Measurements from ENCODE around the gene RBM20.
"Not testable (repeated sequence)": the region's sequence is repeated elsewhere in the genome, so short reads cannot be mapped to it uniquely, and the experiment has no call there.

The RBM20 gene

DNA sequence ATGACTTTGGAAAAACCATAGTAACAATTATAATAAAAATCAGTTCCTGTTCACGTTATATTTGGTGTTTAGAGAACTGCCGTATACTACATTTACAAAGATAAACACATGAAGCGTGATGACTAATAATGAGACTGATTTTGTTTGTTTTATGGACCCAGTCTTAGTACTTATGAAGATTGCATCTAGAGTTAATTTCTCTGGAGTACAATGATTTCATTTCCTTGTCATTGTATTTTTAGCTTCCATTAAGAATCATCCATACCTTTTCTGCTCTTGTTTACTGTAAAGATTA lies 2.9 kb downstream of the RBM20 start:
- DNase-seq (ENCODE audit: extremely low read depth in 1 of 2, low read depth in 1 of 2) = no peak

DNA sequence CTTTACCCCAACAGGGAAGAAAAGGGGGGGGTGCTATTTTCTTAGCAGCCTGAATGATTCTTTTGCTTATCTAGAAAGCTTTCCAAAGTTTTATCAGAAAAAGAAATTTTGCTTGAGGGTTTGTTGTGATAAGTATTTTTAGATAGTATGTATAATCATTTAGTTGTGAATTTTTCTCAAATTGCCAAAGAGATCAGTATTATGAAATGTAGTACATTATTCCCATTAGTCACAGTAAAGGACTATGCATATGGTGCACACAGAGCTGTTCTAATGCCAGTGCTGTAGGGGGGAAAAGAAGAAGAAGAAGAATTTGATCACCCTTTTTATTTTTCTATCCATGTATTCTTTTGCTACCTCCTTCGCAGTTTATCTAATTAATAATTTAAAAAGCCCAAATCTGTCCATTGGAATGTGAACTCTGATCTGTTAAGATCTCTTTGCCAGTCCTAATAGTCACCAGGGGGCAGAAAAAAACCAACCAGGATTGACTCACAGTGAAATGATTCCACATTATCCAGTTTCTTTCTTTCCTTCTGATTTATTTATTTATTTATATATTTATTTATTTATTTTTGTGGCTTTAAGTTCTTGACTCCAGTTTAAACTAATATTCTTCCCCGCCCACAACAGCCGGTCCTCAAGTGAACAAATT lies 4.7 kb downstream of the RBM20 start:
- DNase-seq (ENCODE audit: extremely low read depth in 1 of 2, low read depth in 1 of 2) = no peak

DNA sequence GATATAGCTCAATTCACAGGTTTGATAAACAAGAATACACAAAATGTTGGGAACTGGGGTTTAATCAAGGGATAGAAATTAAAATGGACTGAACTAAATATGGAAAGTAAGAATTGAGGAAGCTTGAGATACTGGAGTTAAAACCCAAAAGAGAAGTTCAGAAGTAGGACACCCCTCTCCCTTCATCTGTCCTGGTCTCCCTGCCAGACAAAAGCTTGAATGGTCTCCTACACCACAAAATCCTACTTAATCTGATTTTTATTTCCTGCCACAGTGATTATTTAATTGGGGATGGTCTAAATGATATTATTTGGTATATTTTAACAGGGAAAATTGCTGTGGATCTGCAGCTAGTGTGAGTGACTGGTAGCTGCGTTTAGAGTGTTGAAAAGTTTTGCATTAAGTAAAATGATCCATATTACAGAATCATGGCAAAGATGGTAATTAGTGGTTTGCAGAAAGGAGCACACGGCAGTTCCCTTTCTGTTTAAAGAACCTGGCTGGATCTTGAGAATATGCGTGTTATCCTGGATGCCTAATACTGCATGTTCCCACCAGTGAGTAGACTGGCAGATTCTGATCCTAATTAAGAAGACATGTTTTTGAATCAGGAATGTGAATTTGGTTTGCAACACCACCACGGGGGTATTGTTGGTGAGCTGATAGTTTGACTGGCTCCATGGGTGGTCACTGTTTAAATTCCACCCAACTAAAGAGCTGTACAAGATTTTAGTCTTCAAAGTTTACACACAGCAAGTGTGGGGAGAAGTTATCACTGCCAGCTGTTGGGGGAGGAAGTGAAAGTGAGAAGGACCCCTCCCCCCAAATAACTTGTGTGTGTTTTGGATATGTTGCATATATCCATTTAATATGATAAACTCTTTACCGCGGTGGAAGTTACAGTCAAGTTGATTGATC lies 5.5 kb downstream of the RBM20 start:
- DNase-seq (ENCODE audit: extremely low read depth in 1 of 2, low read depth in 1 of 2) = no peak

DNA sequence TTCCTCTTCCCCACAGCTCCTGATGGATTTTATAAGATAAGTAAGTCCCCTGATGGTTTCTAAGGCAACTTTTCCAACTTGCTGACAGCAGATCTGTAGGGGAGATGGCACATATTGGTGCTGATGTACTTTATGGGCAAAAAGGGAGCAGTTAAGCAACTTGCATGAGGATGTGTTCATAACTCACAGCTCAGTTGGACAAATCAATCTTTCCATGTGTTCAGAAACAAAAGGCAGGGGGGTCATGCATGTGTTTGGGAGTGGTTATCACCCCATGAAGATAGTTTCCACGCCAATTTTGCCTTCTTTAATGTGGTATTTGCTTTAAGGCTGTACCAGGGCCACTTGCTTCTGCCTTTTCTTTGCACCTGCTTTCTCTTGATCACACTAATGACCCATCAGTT lies 6.1 kb downstream of the RBM20 start:
- no peak for DNase-seq (ENCODE audit: extremely low read depth in 1 of 2, low read depth in 1 of 2)

DNA sequence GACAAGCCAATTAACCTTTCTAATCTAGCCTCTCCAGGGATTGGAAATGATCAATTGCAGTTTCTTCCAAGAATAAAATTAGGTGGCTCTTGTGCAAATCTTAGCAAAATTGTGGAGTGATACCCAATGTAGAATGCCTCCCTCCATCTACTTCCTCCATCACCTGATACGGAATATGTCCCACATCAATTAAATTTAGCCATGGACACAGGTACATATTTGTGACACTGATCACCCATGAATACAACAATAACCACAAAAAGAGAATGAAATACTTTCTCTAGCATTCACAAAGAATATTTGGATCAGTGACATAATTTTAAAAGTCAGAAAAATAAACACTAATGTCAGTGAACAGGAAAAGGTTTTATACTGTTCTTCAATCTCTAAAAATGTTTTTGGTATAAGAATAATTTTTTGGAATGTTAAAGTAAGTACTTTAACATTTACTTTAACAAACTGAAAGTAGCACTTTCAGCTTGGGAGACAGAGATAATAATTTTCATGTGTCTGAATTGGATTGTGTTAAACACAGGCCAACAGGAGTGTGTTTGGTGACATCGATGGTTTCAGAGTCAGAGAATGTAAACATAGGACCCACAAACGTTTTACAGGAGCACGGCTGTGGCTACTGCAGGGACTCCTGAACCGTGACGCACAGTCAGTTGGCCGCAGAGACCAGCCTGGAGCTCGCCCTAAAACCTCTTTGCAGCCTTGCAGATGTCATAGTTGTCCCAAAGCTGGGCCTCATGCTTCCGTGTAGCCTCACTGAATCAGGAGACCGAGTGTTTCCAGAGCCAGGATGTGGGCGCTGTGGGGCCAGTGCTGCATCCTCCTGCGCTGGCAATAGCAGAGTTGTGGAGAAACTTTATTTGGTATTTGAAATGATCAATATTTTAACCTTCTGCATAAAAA lies 7.2 kb downstream of the RBM20 start:
- DNase-seq (ENCODE audit: extremely low read depth in 1 of 2, low read depth in 1 of 2) = no peak

DNA sequence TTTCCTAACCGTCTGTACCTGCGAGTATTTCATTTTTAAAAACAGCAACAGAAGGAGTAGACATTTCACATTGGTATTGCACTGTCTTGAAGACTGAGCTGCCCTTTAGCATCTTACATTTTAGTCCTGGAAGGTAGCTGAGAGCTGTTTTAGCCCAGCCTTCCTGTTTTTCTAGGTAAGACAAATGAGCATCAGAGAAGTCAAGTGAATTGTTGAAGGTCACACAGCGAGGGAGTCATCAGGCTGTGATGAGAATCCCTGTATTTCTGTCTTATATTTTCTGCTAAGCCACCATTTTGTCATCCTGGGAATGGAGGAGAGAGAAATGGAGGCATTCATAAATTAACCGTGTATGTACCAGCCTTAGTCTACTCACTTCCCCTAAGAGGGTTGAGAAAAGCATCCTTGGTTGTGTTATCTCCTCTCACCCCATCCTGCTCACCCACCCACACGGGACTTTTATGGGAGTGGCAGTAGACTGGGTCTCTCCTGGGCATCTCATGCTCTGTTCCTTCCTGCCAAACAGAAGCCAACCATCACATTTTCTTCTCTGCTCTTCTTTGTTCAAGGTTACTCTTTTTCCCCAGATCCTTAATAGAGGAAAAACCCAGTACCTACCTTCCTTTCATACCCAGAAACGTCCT lies 8.5 kb downstream of the RBM20 start:
- DNase-seq (ENCODE audit: extremely low read depth in 1 of 2, low read depth in 1 of 2) = no peak

DNA sequence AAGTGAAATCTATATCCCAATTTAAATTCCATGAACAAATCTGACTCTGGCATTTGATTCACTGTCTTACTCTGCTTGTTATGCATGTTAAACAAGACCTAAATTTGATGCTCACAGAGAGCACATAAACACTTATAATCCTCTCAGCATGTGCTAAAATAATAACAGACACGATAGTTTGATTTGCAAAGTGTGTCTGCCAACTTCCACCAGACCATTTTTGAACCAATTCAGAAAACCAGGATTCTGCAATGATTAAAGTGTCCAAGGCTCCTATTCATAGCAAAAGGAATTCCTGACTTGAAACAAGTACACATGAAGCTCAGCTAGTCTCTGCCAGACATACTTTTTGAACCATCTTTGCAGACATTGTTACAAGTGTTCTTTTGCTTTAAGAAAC lies 11.2 kb downstream of the RBM20 start:
- DNase-seq (ENCODE audit: extremely low read depth in 1 of 2, low read depth in 1 of 2) = no peak

DNA sequence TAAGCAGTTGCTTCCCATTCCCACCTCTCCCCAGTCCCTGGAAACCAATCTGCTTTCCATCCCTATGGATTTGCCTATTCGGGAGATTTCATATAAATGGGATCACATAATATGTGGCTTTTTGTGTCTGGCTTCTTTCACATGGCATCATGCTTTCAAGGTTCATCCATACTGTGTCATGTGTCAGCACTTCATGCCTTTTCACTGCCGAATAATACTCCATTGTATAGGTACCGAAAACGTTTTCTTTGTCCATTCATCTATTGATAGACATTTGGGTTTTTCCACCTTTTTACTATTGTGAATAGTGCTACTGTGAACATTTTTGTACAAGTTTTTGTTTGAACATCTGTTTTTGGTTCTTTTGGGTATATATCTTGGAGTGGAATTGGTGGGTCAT lies 12.5 kb downstream of the RBM20 start:
- no peak for DNase-seq (ENCODE audit: extremely low read depth in 1 of 2, low read depth in 1 of 2)

DNA sequence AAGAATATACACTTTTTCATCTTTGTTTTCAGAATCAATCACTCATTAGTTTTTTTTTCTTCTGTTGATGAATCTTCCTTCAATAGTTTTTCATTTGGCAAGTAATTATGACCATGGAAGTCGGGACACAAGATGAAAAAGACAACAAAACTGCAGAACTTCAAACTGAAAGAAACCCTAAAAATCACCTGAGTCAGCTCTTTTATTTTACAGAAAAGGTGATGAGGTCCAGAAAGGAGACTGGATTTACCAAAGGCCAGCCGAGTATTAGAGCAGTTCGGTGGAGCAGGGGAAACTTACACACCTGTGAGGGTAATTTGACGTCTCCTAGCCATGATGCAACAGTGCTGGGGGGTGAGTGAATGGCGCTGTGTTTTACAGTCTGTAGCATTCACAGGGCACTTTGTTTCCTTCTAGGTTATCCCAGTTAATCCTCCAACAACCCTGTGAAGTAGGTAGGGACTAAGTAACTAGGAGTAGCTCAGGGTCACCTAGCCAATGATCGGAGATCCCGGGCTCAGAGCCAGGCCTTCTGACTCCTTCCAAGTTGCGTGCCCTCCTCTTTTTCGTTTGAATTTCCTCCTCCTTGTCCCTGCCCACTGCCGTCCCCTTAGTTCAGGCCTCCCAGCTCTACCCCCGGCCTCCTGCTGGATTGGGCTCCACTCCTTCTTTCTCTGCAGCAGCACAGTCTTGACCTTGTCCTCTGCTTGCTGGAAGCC lies 14.0 kb downstream of the RBM20 start:
- no peak for DNase-seq (ENCODE audit: extremely low read depth in 1 of 2, low read depth in 1 of 2)

DNA sequence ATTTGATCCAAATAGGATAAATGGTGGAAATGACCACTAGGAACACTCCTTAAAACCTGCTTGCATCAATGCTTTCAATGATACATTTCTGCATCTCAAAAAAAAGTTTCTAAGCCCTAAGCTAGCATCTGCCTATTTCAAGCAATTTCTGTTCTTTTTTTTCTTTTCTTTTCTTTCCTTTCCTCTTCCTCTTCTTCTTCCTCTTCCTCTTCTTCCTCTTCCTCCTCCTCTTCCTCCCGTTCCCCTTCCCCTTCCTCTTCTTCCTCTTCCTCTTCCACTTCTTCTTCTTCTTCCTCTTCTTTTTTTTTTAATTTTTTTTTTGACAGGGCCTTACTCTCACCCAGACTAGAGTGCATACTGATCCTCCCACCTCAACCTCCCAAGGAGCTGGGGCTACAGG lies 15.4 kb downstream of the RBM20 start:
- DNase-seq (ENCODE audit: extremely low read depth in 1 of 2, low read depth in 1 of 2) = no peak

DNA sequence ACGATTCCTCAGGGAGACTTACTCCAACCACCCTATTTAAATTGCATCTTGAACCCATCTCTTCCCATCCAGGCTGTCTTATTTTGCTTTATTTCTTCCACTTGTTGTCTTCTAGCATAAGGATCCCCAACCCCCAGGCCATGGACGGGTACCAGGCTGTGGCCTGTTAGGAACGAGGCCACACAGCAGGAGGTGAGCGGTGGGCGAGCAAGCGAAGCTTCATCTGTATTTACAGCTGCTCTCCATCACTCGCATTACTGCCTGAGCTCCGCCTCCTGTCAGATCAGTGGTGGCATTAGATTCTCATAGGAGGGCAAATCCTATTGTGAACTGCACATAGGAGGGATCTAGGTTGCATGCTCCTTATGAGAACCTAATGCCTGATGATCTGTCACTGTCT lies 16.2 kb downstream of the RBM20 start:
- not testable (repeated sequence) for DNase-seq (ENCODE audit: extremely low read depth in 1 of 2, low read depth in 1 of 2)

DNA sequence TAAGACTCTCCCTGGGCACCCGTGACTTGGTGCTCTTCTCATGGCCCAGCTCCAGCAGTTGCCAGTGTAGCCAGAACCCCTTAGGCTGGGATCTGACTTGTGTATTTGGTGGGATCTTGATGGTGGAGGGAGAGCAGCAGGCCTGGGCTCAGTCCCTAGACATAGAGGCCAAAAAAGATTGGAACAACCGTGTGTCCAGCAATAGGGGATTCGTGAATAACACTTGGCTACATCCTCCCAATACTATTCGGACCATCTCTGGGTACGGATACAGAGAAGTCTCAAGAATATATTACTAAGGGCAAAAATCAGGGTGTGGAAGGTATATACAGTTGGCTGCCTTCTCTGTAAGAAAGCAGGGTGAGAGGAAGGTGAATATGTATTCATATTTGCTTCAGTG lies 17.2 kb downstream of the RBM20 start:
- no peak for DNase-seq (ENCODE audit: extremely low read depth in 1 of 2, low read depth in 1 of 2)

DNA sequence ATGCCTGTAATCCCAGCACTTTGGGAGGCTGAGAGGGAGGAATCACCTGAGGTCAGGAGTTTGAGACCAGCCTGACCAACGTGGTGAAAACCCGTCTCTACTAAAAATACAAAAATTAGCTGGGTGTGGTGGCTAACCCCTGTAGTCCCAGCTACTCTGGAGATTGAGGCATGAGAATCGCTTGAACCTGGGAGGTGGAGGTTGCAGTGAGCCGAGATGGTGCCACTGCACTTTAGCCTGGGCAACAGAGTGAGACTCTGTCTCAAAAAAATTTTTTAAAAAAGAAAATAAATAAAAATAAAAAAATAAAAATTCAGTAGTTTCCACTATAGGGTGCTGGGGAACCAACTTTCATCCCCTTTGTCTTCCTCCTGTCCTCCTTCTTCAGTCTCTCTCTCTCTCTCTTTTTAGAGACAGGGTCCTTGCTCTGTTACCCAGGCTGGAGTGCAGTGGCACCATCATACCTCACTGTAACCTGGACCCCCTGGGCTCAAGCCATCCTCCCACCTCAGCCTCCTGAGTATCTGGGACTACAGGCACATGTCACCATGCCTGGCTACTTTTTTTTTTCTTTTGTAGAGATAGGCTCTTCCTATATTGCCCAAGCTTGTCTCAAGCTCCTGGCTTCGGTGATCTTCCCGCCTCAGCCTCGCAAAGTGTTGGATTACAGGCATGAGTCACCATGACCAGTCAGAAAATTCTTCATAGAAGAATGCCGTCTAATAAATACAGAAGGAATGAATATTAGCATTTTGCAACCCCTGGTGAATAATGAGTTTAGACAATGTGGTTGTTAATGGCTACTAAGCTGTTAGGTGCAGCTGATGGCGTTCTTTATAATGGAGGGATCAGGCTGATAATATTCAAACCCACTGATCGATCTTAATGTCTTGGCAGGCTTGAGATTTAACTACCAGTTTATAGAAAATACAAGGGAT lies 20.6 kb downstream of the RBM20 start:
- DNase-seq (ENCODE audit: extremely low read depth in 1 of 2, low read depth in 1 of 2) = no peak

DNA sequence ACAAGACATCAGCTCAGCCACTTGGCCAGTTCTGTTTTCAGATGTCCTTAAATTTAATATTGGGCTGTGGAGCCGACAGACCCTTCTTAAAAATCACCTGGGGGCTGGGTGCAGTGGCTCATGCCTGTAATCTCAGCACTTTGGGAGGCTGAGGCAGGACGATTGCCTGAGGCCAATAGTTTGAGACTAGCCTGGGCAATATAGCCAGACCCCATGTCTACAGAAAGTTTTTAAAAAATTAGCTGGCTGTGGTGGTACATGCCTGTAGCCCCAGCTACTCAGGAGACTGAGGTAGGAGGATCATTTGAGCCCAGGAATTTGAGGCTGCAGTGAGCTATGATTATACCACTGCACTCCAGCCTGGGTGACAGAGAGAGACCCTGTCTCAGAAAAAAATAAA lies 22.1 kb downstream of the RBM20 start:
- DNase-seq (ENCODE audit: extremely low read depth in 1 of 2, low read depth in 1 of 2) = not testable (repeated sequence)

DNA sequence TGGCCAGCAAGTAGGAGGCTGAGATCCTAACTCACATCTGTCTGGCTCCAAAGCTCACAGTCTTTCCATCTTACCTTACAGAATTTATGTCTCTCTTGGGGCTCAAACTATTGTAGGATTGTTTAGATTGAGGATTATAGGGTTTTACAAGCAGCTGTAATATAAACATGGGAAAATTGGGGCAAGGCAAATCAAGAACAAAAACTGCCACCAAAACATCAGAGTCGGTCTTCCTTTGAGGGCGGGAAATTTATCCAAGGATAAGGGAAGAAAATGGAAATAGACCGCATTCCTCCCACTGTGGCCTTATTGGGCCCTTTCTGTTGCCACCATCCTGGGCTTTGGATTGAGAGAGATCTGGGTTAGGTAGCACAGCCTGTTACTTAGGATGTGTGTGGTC lies 22.5 kb downstream of the RBM20 start:
- DNase-seq (ENCODE audit: extremely low read depth in 1 of 2, low read depth in 1 of 2) = no peak

DNA sequence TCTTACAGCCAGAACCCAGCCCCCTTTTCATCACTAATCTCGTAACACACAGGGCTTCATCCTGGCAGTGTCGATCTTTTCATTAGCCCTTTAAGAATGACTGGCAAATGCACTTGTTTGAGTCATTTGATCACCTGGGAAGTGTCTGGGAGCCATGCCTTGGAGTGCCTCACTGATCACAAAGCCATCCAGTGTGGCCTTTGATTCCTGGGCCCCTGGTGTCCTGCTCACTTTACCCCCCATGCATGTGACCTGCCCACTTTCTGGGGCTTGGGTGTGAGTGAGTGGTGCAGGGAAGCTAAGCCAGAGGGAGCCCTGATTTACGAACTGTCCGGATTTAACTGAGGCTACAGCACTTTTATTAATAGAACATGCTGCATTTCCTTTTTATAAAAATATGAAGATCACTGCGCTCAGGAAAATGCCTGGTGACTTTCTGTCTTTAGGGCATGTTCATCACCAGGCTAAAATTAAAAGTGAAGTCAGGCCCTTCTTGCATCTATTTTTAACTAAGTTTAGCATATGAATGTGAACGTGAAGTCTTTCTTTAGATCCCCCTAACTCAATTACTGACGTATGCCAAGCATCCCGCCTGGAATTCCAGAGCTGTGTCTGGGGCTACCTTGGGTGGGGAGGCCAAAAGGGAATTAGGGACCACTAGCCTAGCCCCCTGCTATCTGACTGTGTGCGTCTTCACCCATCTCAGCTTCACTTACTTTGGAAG lies 23.6 kb downstream of the RBM20 start:
- no peak for DNase-seq (ENCODE audit: extremely low read depth in 1 of 2, low read depth in 1 of 2)

DNA sequence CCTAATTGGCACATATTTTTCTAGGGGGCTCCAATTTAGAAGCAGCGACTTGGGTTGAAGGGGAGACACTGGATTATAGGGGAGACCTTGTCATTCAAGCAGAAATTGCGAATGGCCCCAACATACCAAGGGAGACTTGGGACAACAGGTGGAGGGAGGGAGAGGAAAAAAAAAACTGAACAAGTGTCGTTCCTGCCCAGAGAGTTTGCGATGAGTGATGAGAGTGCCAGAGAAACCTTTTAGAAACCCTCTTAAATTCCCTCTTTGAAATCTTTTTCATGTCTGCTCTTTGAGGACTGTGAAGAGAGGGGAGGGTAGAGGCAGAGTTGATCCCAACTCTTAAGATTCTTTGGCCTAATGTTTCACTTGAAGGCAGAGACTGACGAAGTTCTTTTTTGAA lies 24.3 kb downstream of the RBM20 start:
- DNase-seq (ENCODE audit: extremely low read depth in 1 of 2, low read depth in 1 of 2) = no peak

DNA sequence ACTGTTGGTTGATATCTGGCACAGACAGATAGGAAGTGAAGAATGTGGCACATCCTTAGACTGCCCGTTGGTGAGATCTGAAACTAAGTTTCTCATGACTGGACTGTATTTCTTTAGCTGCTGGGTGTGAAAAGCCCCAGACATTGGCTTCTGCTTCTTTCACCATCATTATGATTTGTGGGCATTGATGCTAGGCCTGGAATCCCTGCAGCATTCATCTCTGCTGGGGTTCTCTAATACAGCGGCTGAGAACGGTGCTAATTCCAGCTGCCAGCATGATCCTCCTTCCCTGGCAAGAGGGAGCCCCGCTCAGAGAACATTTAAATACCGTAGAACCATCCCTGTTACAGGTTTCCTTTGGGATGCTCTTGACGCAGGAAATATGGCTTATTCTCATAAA lies 26.2 kb downstream of the RBM20 start:
- no peak for DNase-seq (ENCODE audit: extremely low read depth in 1 of 2, low read depth in 1 of 2)
